Esophagus muscularis mucosa (tissue), 3 donors: ENCODE data around the gene PNISR.

Experiments
- POLR2A ChIP-seq: fragments of 450-650 bp; IDR thresholded peaks from one replicate; pipeline ENCODE4 v1.6.1; 2017; ENCODE audit warnings: antibody characterized with exemption, moderate library complexity, mild to moderate bottlenecking, low read depth
- TF ChIP-seq, protein P1 (sequence below), 3 experiments: fragments of 200-600 bp in 2 of 3; fragments of 450-650 bp in 1 of 3; sonication (generic) in 2 of 3; IDR thresholded peaks; one replicate each; pipeline ENCODE4 v1.5.1; 2017 to 2019; ENCODE audit warnings: antibody characterized with exemption in 3 of 3, mild to moderate bottlenecking in 2 of 3, moderate library complexity in 1 of 3

DNA sequence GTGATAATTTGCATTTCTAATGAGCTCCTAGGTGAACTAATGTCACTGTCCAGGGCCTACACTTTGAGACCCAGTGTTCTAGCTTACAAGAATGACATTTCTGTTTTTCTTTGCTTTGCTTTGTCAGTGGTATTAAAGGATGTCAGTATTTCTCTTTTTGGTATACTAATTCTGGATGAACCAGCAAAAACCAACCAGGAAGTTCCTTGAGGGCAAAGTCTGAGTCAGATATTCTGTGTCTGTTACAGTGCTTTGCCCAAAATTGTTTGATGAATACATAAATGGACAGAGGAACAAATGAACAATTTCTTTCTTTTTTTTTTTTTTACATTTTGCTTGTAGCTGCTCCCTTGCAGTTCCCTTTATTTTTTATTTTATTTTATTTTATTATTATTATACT, 46.5 kb downstream of the PNISR start:
- TF ChIP-seq, protein P1, sequence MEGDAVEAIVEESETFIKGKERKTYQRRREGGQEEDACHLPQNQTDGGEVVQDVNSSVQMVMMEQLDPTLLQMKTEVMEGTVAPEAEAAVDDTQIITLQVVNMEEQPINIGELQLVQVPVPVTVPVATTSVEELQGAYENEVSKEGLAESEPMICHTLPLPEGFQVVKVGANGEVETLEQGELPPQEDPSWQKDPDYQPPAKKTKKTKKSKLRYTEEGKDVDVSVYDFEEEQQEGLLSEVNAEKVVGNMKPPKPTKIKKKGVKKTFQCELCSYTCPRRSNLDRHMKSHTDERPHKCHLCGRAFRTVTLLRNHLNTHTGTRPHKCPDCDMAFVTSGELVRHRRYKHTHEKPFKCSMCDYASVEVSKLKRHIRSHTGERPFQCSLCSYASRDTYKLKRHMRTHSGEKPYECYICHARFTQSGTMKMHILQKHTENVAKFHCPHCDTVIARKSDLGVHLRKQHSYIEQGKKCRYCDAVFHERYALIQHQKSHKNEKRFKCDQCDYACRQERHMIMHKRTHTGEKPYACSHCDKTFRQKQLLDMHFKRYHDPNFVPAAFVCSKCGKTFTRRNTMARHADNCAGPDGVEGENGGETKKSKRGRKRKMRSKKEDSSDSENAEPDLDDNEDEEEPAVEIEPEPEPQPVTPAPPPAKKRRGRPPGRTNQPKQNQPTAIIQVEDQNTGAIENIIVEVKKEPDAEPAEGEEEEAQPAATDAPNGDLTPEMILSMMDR (IDR thresholded peaks at IDR 0.05), result no peak
- no peak for TF ChIP-seq POLR2A
